HepG2 (cell line): ENCODE data around the gene ASIC2. TPM values are rescaled to one million over a fixed set of nuclear protein-coding genes. Genes with fewer than 3 reads are reported as not detected.

ENCODE experiments used
- ATAC-seq: fragments of 200-7000 bp; cut with Tn5 transposase; 3 replicates; pipeline ENCODE4 v1.9.1; 2020; ENCODE audit warnings: mild to moderate bottlenecking, moderate library complexity
- BruUV-seq: library from RNA; stranded (reverse); fragments of 400-500 nt; replicated peaks from 2 replicates; lab custom pipeline; 2021; lab: Mats Ljungman, UMichigan
- CTCF ChIA-PET: fragments of 300-600 bp; formaldehyde crosslinking; extraction: SDS; loops from one replicate; lab custom pipeline; 2021; ENCODE audit warnings: low total read pairs, inconsistent platforms, low intra/inter-chr PET ratio; lab: Yijun Ruan, JAX
- POLR2A ChIA-PET: fragments of 350-600 bp; sonication (Branson Sonifier 250); formaldehyde crosslinking; loops from one replicate; lab custom pipeline; 2020; ENCODE audit warnings: antibody characterized with exemption, inconsistent platforms; lab: Yijun Ruan, JAX
- DNase-seq: peaks from one replicate; pipeline ENCODE4 v3.0.0-alpha.2; 2015; ENCODE audit warnings: low spot score
- FAIRE-seq: peaks from 3 replicates; lab custom pipeline; 2011; peaks lifted over from hg19 to GRCh38; lab: Jason Lieb, UNC
- H2AFZ ChIP-seq: one replicate; pipeline ENCODE4 v1.6.1; 2011; ENCODE audit warnings: low read length, inconsistent platforms
- H3K27ac ChIP-seq: fragments of 300-600 bp; 3 replicates; pipeline ENCODE4 v1.8.0; 2011; ENCODE audit warnings: mixed run types, mild to moderate bottlenecking, mixed read lengths, low read length, inconsistent platforms; ENCODE audit not compliant: insufficient read depth; ENCODE audit errors: extremely low read length
- H3K27me3 ChIP-seq, 2 experiments: fragments of 200-600 bp in 1 of 2; 2 replicates in 1 of 2; 3 replicates in 1 of 2; pipeline versions ENCODE4 v1.6.0 to v1.8.0; 2011; ENCODE audit warnings: low read length in 2 of 2, mild to moderate bottlenecking in 2 of 2, moderate library complexity in 2 of 2, inconsistent platforms in 1 of 2; ENCODE audit not compliant: insufficient read depth in 2 of 2, control insufficient read depth in 1 of 2
- H3K36me3 ChIP-seq, 2 experiments: fragments of 200-600 bp in 1 of 2; replicated peaks in 1 of 2; 2 replicates in 1 of 2; 3 replicates in 1 of 2; pipeline versions ENCODE4 v1.5.1 to v1.8.0; 2011; ENCODE audit warnings: low read length in 2 of 2, inconsistent platforms in 1 of 2; ENCODE audit not compliant: insufficient read depth in 2 of 2, control insufficient read depth in 1 of 2
- H3K4me1 ChIP-seq: 2 replicates; pipeline ENCODE4 v1.5.1; 2012; ENCODE audit warnings: low read length, inconsistent platforms; ENCODE audit not compliant: insufficient read depth
- H3K4me2 ChIP-seq: 2 replicates; pipeline ENCODE4 v1.6.0; 2011; ENCODE audit warnings: low read depth, low read length, inconsistent platforms
- H3K4me3 ChIP-seq, 3 experiments: fragments of 200-600 bp in 1 of 3; sonication (generic), shearing (Covaris generic) in 1 of 3; replicated peaks in 1 of 3; 2 replicates each; pipeline ENCODE4 v1.5.1; 2011 to 2016; ENCODE audit warnings: low read length in 3 of 3, inconsistent platforms in 2 of 3, low read depth in 2 of 3, mild to moderate bottlenecking in 2 of 3, control low read depth in 1 of 3, mixed read lengths in 1 of 3; ENCODE audit not compliant: insufficient read depth in 1 of 3
- H3K79me2 ChIP-seq: one replicate; pipeline ENCODE4 v1.6.1; 2011; ENCODE audit warnings: low read length, inconsistent platforms; ENCODE audit not compliant: insufficient read depth
- H3K9ac ChIP-seq: 2 replicates; pipeline ENCODE4 v1.6.0; 2011; ENCODE audit warnings: mild to moderate bottlenecking, low read depth, low read length, inconsistent platforms; ENCODE audit not compliant: insufficient read depth
- H3K9me3 ChIP-seq: 2 replicates; pipeline ENCODE4 v1.5.1; 2012; ENCODE audit warnings: mild to moderate bottlenecking, low read length
- H4K20me1 ChIP-seq: 2 replicates; pipeline ENCODE4 v1.6.0; 2011; ENCODE audit warnings: inconsistent platforms, mild to moderate bottlenecking, low read length, moderate library complexity; ENCODE audit not compliant: insufficient read depth
- ATF1 ChIP-seq: IDR thresholded peaks from 2 replicates; pipeline ENCODE4 v1.6.1; 2016; ENCODE audit warnings: mild to moderate bottlenecking, control low read depth
- BHLHE40 ChIP-seq: IDR thresholded peaks from 2 replicates; pipeline ENCODE4 v1.6.1; 2011; ENCODE audit warnings: low read length, improper control_type of control experiment
- EZH2 ChIP-seq: conservative IDR thresholded peaks from 2 replicates; pipeline ENCODE4 v1.6.1; 2012; ENCODE audit warnings: mild to moderate bottlenecking, low read depth, low read length, moderate library complexity
- FOSL1 ChIP-seq: sonication (generic); formaldehyde crosslinking; IDR thresholded peaks from 2 replicates; pipeline ENCODE4 v1.9.0; 2021; ENCODE audit warnings: missing genetic modification reagents, borderline replicate concordance
- FOXC1 ChIP-seq: sonication (generic); formaldehyde crosslinking; IDR thresholded peaks from 2 replicates; pipeline ENCODE4 v1.8.0; 2022; ENCODE audit warnings: mild to moderate bottlenecking, missing genetic modification reagents, borderline replicate concordance
- HCFC1 ChIP-seq: fragments of 150-350 bp; IDR thresholded peaks from 2 replicates; pipeline ENCODE4 v1.6.1; 2014; ENCODE audit warnings: low read depth, low read length
- HOXD1 ChIP-seq: sonication (generic); formaldehyde crosslinking; IDR thresholded peaks from 2 replicates; pipeline ENCODE4 v1.5.0; 2020; ENCODE audit warnings: missing genetic modification reagents
- NFIC ChIP-seq: IDR thresholded peaks from 2 replicates; pipeline ENCODE4 v1.6.1; 2012; ENCODE audit warnings: mild to moderate bottlenecking, low read length, inconsistent platforms
- NR1H2 ChIP-seq: sonication (generic); formaldehyde crosslinking; IDR thresholded peaks from 2 replicates; pipeline ENCODE4 v1.8.1; 2022; ENCODE audit warnings: low read depth, missing genetic modification reagents, borderline replicate concordance
- RARA ChIP-seq: IDR thresholded peaks from 2 replicates; pipeline ENCODE4 v1.6.1; 2016; ENCODE audit warnings: missing genetic modification reagents, missing compliant biosample characterization
- RBAK ChIP-seq: sonication (generic); formaldehyde crosslinking; IDR thresholded peaks from 2 replicates; pipeline ENCODE4 v1.5.1; 2020; ENCODE audit warnings: mild to moderate bottlenecking, missing genetic modification reagents
- RFX5 ChIP-seq: IDR thresholded peaks from 2 replicates; pipeline ENCODE4 v1.6.1; 2011; ENCODE audit warnings: low read depth, low read length, improper control_type of control experiment
- SKI ChIP-seq: fragments of 450-650 bp; IDR thresholded peaks from one replicate; pipeline ENCODE4 v1.6.1; 2018; ENCODE audit warnings: mild to moderate bottlenecking; ENCODE audit not compliant: partially characterized antibody
- SRSF1 ChIP-seq: fragments of 200-400 bp; formaldehyde crosslinking; optimal IDR thresholded peaks from 2 replicates; pipeline ENCODE3; 2017; ENCODE audit warnings: mild to moderate bottlenecking, low read depth, low read length, moderate library complexity
- ZBTB10 ChIP-seq: sonication (generic); formaldehyde crosslinking; IDR thresholded peaks from 2 replicates; pipeline ENCODE4 v1.4.0; 2020; ENCODE audit warnings: missing genetic modification reagents, borderline replicate concordance
- ZNF562 ChIP-seq: sonication (generic); formaldehyde crosslinking; IDR thresholded peaks from 2 replicates; pipeline ENCODE4 v1.8.0; 2022; ENCODE audit warnings: missing genetic modification reagents, borderline replicate concordance
- ZNF703 ChIP-seq: sonication (generic); formaldehyde crosslinking; IDR thresholded peaks from 2 replicates; pipeline ENCODE4 v1.5.1; 2020; ENCODE audit warnings: missing genetic modification reagents, mild to moderate bottlenecking, moderate library complexity, borderline replicate concordance
- WGBS: methylation state at CpG from one replicate; pipeline ENCODE4 v1.1.6; 2017; ENCODE audit warnings: low lambda C conversion rate; 5-methylcytosine and 5-hydroxymethylcytosine counted together
- in situ Hi-C: cut with HindIII; loops from 2 replicates; pipeline ENCODE4 v1.10.0; 2017; ENCODE audit warnings: low pct_unique_long_range_greater_than_20kb; ENCODE audit not compliant: extremely low pct_ligation_motif_present
- intact Hi-C: fragments of 100-400 bp; cut with micrococcal nuclease; formaldehyde crosslinking; loops from one replicate; pipeline ENCODE4 v1.10.0; 2022; ENCODE audit not compliant: unreplicated experiment
- polyA plus RNA-seq, 8 experiments: library from polyadenylated mRNA; depleted of rRNA in 3 of 8; stranded (reverse) in 7 of 8; unstranded in 1 of 8; fragments of >200 nt; fragmentation: Illumina TruSeq in 4 of 8; extraction: Trizol in 4 of 8; gene quantifications; 2 replicates each; pipeline versions ENCODE4 v1.2.1 to v1.2.3, GENCODE V29; 2011 to 2016; ENCODE audit warnings: low read depth in 4 of 8, missing spikeins in 1 of 8, mixed read lengths in 1 of 8; ENCODE audit not compliant: insufficient read depth in 1 of 8
- total RNA-seq, 5 experiments: library from RNA; depleted of rRNA; stranded (reverse); fragments of >200 nt; fragmentation: Illumina TruSeq; extraction: Trizol; gene quantifications; 2 replicates each; pipeline ENCODE4 v1.2.3, GENCODE V29; 2016; ENCODE audit warnings: low read depth in 1 of 5

The ASIC2 gene
- total and polyA plus RNA-seq, 2 of the 13 experiments (the other 11 are each of a cell fraction or from before 2014, with no cell fraction given) = not detected

GRCh38 chr17:33292201-33292980 lies 704 bp downstream of the ASIC2 start (continued):
- TF ChIP-seq ZBTB10 = no peak
- no peak for TF ChIP-seq FOXC1 (CRISPR knock-in tag)
- no peak for TF ChIP-seq ZNF703 (CRISPR knock-in tag)
- TF ChIP-seq HCFC1 = no peak
- TF ChIP-seq ATF1 (CRISPR knock-in tag) = no peak
- no peak for TF ChIP-seq RFX5
- no peak for TF ChIP-seq RBAK (CRISPR knock-in tag)
- no peak for TF ChIP-seq FOSL1 (CRISPR knock-in tag)

GRCh38 chr17:33291248-33292200 lies 1.6 kb downstream of the ASIC2 start:
- CTCF ChIA-PET = no interaction called here
- no peak overlapping the region for H3K4me3 ChIP-seq
- no TSS peak for BruUV-seq
- DNase-seq (no peak), FAIRE-seq (no peak), ATAC-seq (peak; percentile 45)
- 24% methylated on average over 5 of the region's 104 CpGs for WGBS
- H3K27ac ChIP-seq = no peak overlapping the region
- no peak overlapping the region for H3K9ac ChIP-seq
- POLR2A ChIA-PET = no interaction called here
- H4K20me1 ChIP-seq = no peaks in the 10 kb centered on the region
- no peak overlapping the region for H2AFZ ChIP-seq
- TF ChIP-seq RARA (no peak), ZNF562 (no peak), SKI (no peak), EZH2 (0 out of 2 replicates have a peak, but pooled peaks have one; percentile 28), NFIC (no peak), NR1H2 (CRISPR knock-in tag) (no peak), BHLHE40 (no peak), HOXD1 (no peak), SRSF1 (no peak)
- no peaks in the 10 kb centered on the region for H3K79me2 ChIP-seq
- no peaks in the 10 kb centered on the region for H3K9me3 ChIP-seq
- intact Hi-C loops (no loop called here), in situ Hi-C loops (no loop called here)
- H3K4me2 ChIP-seq = no peak overlapping the region
- no peaks in the 10 kb centered on the region for H3K36me3 ChIP-seq
- no peaks in the 10 kb centered on the region for H3K4me1 ChIP-seq
- peaks cover 0 to 20% of the 10 kb centered on the region in 2 experiments; a peak in 3 of 5 replicates for H3K27me3 ChIP-seq
